Heart right ventricle (tissue), 16 donors: ENCODE results near the gene ALPL. TPM values are rescaled to one million over a fixed set of nuclear protein-coding genes. Genes with fewer than 3 reads are reported as not detected.

Experiments used
- ATAC-seq, 8 donors: fragments of 200-7000 bp; cut with Tn5 transposase; one replicate each; pipeline ENCODE4 v1.9.1; 2020; ENCODE audit warnings: mild to moderate bottlenecking in 8 of 8, moderate library complexity in 8 of 8, moderate number of reproducible peaks in 1 of 8
- DNase-seq, 2 donors: peaks; one replicate each; pipeline ENCODE4 v3.0.0-alpha.2; 2020
- H3K27ac ChIP-seq, 10 donors: fragments of 200-600 bp; sonication (generic) in 2 of 10; one replicate each; pipeline versions ENCODE4 v1.5.0 to v1.8.0; 2020 to 2022; ENCODE audit warnings: mild to moderate bottlenecking in 3 of 10
- H3K27me3 ChIP-seq, 7 donors: fragments of 200-600 bp; one replicate each; pipeline ENCODE4 v1.8.0; 2021 to 2022; ENCODE audit warnings: mild to moderate bottlenecking in 2 of 7
- H3K36me3 ChIP-seq, 9 donors: fragments of 200-600 bp; sonication (generic) in 1 of 9; one replicate each; pipeline versions ENCODE4 v1.5.0 to v1.8.0; 2020 to 2022; ENCODE audit warnings: mild to moderate bottlenecking in 2 of 9
- H3K4me1 ChIP-seq, 9 donors: fragments of 200-600 bp; sonication (generic) in 1 of 9; one replicate each; pipeline versions ENCODE4 v1.5.0 to v1.8.0; 2020 to 2022; ENCODE audit warnings: mild to moderate bottlenecking in 4 of 9
- H3K4me3 ChIP-seq, 10 donors: fragments of 200-600 bp; sonication (generic) in 2 of 10; one replicate each; pipeline versions ENCODE4 v1.5.0 to v1.8.0; 2020 to 2022; ENCODE audit warnings: mild to moderate bottlenecking in 7 of 10, moderate library complexity in 2 of 10
- H3K9me3 ChIP-seq, 11 donors: fragments of 200-600 bp in 10 of 11; sonication (generic) in 2 of 11; one replicate each; pipeline versions ENCODE4 v1.5.0 to v1.8.0; 2013 to 2022; ENCODE audit warnings: mild to moderate bottlenecking in 2 of 11, control low read depth in 1 of 11, moderate library complexity in 1 of 11
- CTCF ChIP-seq, 9 donors: fragments of 200-600 bp; sonication (generic) in 2 of 9; IDR thresholded peaks; one replicate each; pipeline versions ENCODE4 v1.5.0 to v1.8.0; 2021 to 2022; ENCODE audit warnings: antibody characterized with exemption in 9 of 9, mild to moderate bottlenecking in 5 of 9, moderate library complexity in 1 of 9
- WGBS, 2 donors: extraction: QIAGEN DNeasy Blood & Tissue Kit; methylation state at CpG; one replicate each; pipeline ENCODE4 v1.1.7; 2013; ENCODE audit warnings: inconsistent platforms in 1 of 2; 5-methylcytosine and 5-hydroxymethylcytosine counted together
- intact Hi-C, 10 donors: fragments of 100-400 bp; cut with DNase I; formaldehyde crosslinking; loops; one replicate each; pipeline versions ENCODE4 v1.11.1 to v1.14.2; 2022
- polyA plus RNA-seq, 2 donors: library from polyadenylated mRNA; stranded (reverse); fragments of 200-250 nt; gene quantifications; one replicate each; pipeline ENCODE4 v1.2.3, GENCODE V29; 2013
- total RNA-seq, 10 donors: library from RNA; stranded (reverse); fragmentation: NEBNext Ultra II Directional in 3 of 10; extraction: Animal tissue kit (Norgen Biotek cat#: 25700) in 3 of 10; gene quantifications; one replicate each; pipeline versions ENCODE4 v1.2.1 to v1.2.4, GENCODE V29; 2021 to 2023
- donor health status: Arrhythmogenic right ventricular cardiomyopathy.
- donor health status: ischemic (EF 13 %, LVEDD 7.1; RV severe dilation, severe dysfunction).
- donor health status: healthy with polysubstance abuse.
- donor health status: DM: no; HTN: yes; CAD: no.
- donor health status: DM: no; HTN: no; CAD: no.
- donor health status: ischemic (EF 25% LVEDD 6.9; RV normal size, moderate dysfunction).
- donor health status: ischemic (EF 25% LVEDD 5.7; RV mildly dilated, moderate dysfunction).
- donor health status: healthy.
- donor health status: DM: yes; HTN: yes; CAD: no.
- donor health status: Ischemic cardiomyopathy.
- donor health status: ischemic (EF 35%, LVEDD 5.7; RV mildly dilated, moderate dysfunction).
- donor health status: nonischemic (EF 11% LVEDD 7.7; RV severe dilation, severe dysfunction).
- donor health status: DM: yes; HTN: yes; CAD: no.
- donor health status: PGD.
- donor health status: ischemic (EF 29% LVEDD 5.4; RV normal size, mild dysfunction).
- donor health status: nonischemic (EF 23%, LVEDD 6.1; RV moderate dilation, normal function).

Gene ALPL
- total and polyA plus RNA-seq, 12 donors, result 7.1 to 21.1 (median 9.3) TPM

- no peaks in the 10 kb centered on the region for H3K9me3 ChIP-seq
- TF ChIP-seq CTCF (IDR thresholded peaks at IDR 0.05), result no peak
- ATAC-seq, result no peak
Measured at GRCh38 chr1:21522525-21523038, 13.4 kb downstream of the ALPL start.

GRCh38 chr1:21523297-21523813 is 14.1 kb downstream of the ALPL start:
- ATAC-seq, result no peak
- peaks cover 0 to 4% (median 0%) of the 10 kb centered on the region in 7 donors for H3K27me3 ChIP-seq
- TF ChIP-seq CTCF (IDR thresholded peaks at IDR 0.05), result no peak
- no peak for DNase-seq
- H3K27ac ChIP-seq, result no peak overlapping the region
- H3K36me3 ChIP-seq, result no peaks in the 10 kb centered on the region
- WGBS, 2 donors, result 90 to 97% methylated on average over 7 of the region's 7 CpGs
- no peaks in the 10 kb centered on the region for H3K9me3 ChIP-seq
- H3K4me1 ChIP-seq, result peaks cover 0 to 14% (median 12%) of the 10 kb centered on the region in 9 donors
- no peak overlapping the region for H3K4me3 ChIP-seq
- intact Hi-C loops, result no loop called here

More at GRCh38 chr1:21522525-21523038, 13.4 kb downstream of the ALPL start:
- intact Hi-C loops, result no loop called here
- no peak overlapping the region for H3K4me3 ChIP-seq
- no peaks in the 10 kb centered on the region for H3K36me3 ChIP-seq
- peaks cover 0 to 14% (median 12%) of the 10 kb centered on the region in 9 donors for H3K4me1 ChIP-seq
- H3K27ac ChIP-seq, result no peak overlapping the region
- DNase-seq, result no peak
- H3K27me3 ChIP-seq, result peaks cover 0 to 4% (median 0%) of the 10 kb centered on the region in 7 donors
- 90 to 96% methylated on average over 11 of the region's 11 CpGs for WGBS, 2 donors

GRCh38 chr1:21524220-21524619 is 15.0 kb downstream of the ALPL start:
- Histone ChIP-seq H3K36me3 (no peaks in the 10 kb centered on the region), H3K4me3 (no peak overlapping the region), H3K9me3 (no peaks in the 10 kb centered on the region), H3K27ac (peak overlapping the region in 4 of 10 donors; percentile 20 to 67 (median 58)), H3K4me1 (peaks cover 0 to 14% (median 12%) of the 10 kb centered on the region in 9 donors), H3K27me3 (peaks cover 0 to 4% (median 0%) of the 10 kb centered on the region in 7 donors)
- ATAC-seq (no peak), DNase-seq (no peak)
- TF ChIP-seq CTCF (IDR thresholded peaks at IDR 0.05), result no peak
- intact Hi-C loops, result no loop called here
- WGBS, 2 donors, result 85 to 97% methylated on average over 5 of the region's 5 CpGs

- TF ChIP-seq CTCF (IDR thresholded peaks at IDR 0.05), result no peak
- Histone ChIP-seq H3K4me1 (peaks cover 0 to 14% (median 12%) of the 10 kb centered on the region in 9 donors), H3K36me3 (no peaks in the 10 kb centered on the region), H3K27me3 (peaks cover 0 to 4% (median 0%) of the 10 kb centered on the region in 7 donors), H3K27ac (peak overlapping the region in 7 of 10 donors; percentile 20 to 67 (median 57)), H3K4me3 (no peak overlapping the region), H3K9me3 (no peaks in the 10 kb centered on the region)
- ATAC-seq, result peak in 4 of 8 donors; percentile 25 to 57 (median 48)
- intact Hi-C loops, result loop anchor here in 1 of 10 donors (5.0 kb wide), 1 partner anchor 37 kb away; no protein-coding TSS in a partner anchor
- WGBS, 2 donors, result 55 to 64% methylated on average over 14 of the region's 14 CpGs
- no peak for DNase-seq
Measured at GRCh38 chr1:21524686-21525339, 15.6 kb downstream of the ALPL start.
